Right lobe of liver (tissue), 6 donors: Measurements from ENCODE around the gene SCAPER. TPM values are rescaled to one million over a fixed set of nuclear protein-coding genes. Genes with fewer than 3 reads are reported as not detected.
A peak's percentile ranks its signal among the peaks of the same experiment; 100 is the strongest.

Experiments used
- ATAC-seq, 4 donors: fragments of 200-7000 bp; cut with Tn5 transposase; one replicate each; pipeline ENCODE4 v1.9.1; 2020; ENCODE audit warnings: mild to moderate bottlenecking in 4 of 4, moderate library complexity in 4 of 4
- DNase-seq, 3 donors: peaks; one replicate each; pipeline ENCODE4 v3.0.0-alpha.2; 2020
- H3K27ac ChIP-seq, 3 donors: fragments of 200-600 bp; one replicate each; pipeline ENCODE4 v1.8.0; 2022
- H3K27me3 ChIP-seq, 2 donors: fragments of 200-600 bp; one replicate each; pipeline ENCODE4 v1.8.0; 2022
- H3K36me3 ChIP-seq, 4 donors: fragments of 200-600 bp; sonication (generic) in 1 of 4; one replicate each; pipeline versions ENCODE4 v1.5.1 to v1.8.0; 2017 to 2022; ENCODE audit warnings: control low read depth in 1 of 4
- H3K4me1 ChIP-seq, 4 donors: fragments of 200-600 bp; sonication (generic) in 1 of 4; one replicate each; pipeline versions ENCODE4 v1.5.1 to v1.8.0; 2017 to 2022; ENCODE audit warnings: control low read depth in 1 of 4
- H3K4me3 ChIP-seq, 3 donors: fragments of 200-600 bp; one replicate each; pipeline ENCODE4 v1.8.0; 2022
- H3K9me3 ChIP-seq, 4 donors: fragments of 200-600 bp; sonication (generic) in 1 of 4; one replicate each; pipeline versions ENCODE4 v1.5.1 to v1.8.0; 2017 to 2022; ENCODE audit warnings: control low read depth in 1 of 4
- CTCF ChIP-seq, 4 donors: fragments of 200-600 bp in 3 of 4; fragments of 450-650 bp in 1 of 4; IDR thresholded peaks; one replicate each; pipeline versions ENCODE4 v1.5.1 to v1.8.0; 2016 to 2022; ENCODE audit warnings: antibody characterized with exemption in 4 of 4, mild to moderate bottlenecking in 2 of 4
- POLR2A ChIP-seq: fragments of 450-650 bp; IDR thresholded peaks from one replicate; pipeline ENCODE4 v1.6.1; 2017; ENCODE audit warnings: antibody characterized with exemption, mild to moderate bottlenecking
- WGBS: methylation state at CpG from one replicate; pipeline ENCODE4 v1.1.6; 2018; ENCODE audit warnings: low coverage, low lambda C conversion rate; ENCODE audit not compliant: insufficient coverage; ENCODE audit errors: missing lambda C conversion rate; 5-methylcytosine and 5-hydroxymethylcytosine counted together
- intact Hi-C, 2 donors: fragments of 100-400 bp; cut with DNase I; formaldehyde crosslinking; loops; one replicate each; pipeline versions ENCODE4 v1.11.2 to v1.14.1; 2022
- total RNA-seq, 6 experiments: library from RNA; depleted of rRNA in 2 of 6; stranded (reverse); fragments of >200 nt in 2 of 6; fragmentation: NEBNext Ultra II Directional in 3 of 6; extraction: Animal tissue kit (Norgen Biotek cat#: 25700) in 3 of 6; gene quantifications; one replicate each; pipeline versions ENCODE4 v1.1.0 to v1.2.4, GENCODE V29; 2016 to 2023
- donor health status: DM: no; HTN: yes; CAD: no.
- donor health status: DM: no; HTN: no; CAD: no.
- donor health status: DM: no; HTN: no; CAD: no.
- donor health status: DM: no; HTN: yes; CAD: no.
- donor health status: DM: no; HTN: yes; CAD: no.

SCAPER gene
- total RNA-seq, 6 experiments from 2014 or later, result 6.7 to 17.3 (median 10.4) TPM

GRCh38 chr15:76346669-76347481 lies 558.3 kb downstream of the SCAPER start:
- DNase-seq (no peak), ATAC-seq (peak in 3 of 4 donors; percentile 27 to 34 (median 33))
- TF ChIP-seq POLR2A (no peak), CTCF (IDR thresholded peaks at IDR 0.05) (no peak)
- Histone ChIP-seq H3K27me3 (peaks cover 0 to 40% of the 10 kb centered on the region in 2 donors), H3K4me3 (peak overlapping the region; percentile 26 to 45 (median 33)), H3K4me1 (peaks cover 0 to 22% (median 0%) of the 10 kb centered on the region in 4 donors), H3K36me3 (no peaks in the 10 kb centered on the region), H3K27ac (no peak overlapping the region), H3K9me3 (no peaks in the 10 kb centered on the region)
- 19% methylated on average over 6 of the region's 74 CpGs for WGBS
- intact Hi-C loops, result no loop called here

- DNase-seq (no peak), ATAC-seq (peak; percentile 52 to 63 (median 62))
- H3K36me3 ChIP-seq, result no peaks in the 10 kb centered on the region
- intact Hi-C loops, result no loop called here
- no peak overlapping the region for H3K27ac ChIP-seq
- TF ChIP-seq POLR2A, result no peak
- TF ChIP-seq CTCF (IDR thresholded peaks at IDR 0.05), result no peak
- peaks cover 0 to 48% of the 10 kb centered on the region in 2 donors for H3K27me3 ChIP-seq
- WGBS, result 8% methylated on average over 19 of the region's 65 CpGs
- peaks cover 0 to 30% (median 0%) of the 10 kb centered on the region in 4 donors for H3K4me1 ChIP-seq
- H3K9me3 ChIP-seq, result no peaks in the 10 kb centered on the region
- peak overlapping the region; percentile 26 to 45 (median 33) for H3K4me3 ChIP-seq
Measured at GRCh38 chr15:76345880-76346668, 559.1 kb downstream of the SCAPER start.

- WGBS, result 0% methylated on average over 1 of the region's 7 CpGs
- Histone ChIP-seq H3K4me1 (peaks cover 0 to 36% (median 0%) of the 10 kb centered on the region in 4 donors), H3K27me3 (peaks cover 0 to 49% of the 10 kb centered on the region in 2 donors), H3K9me3 (no peaks in the 10 kb centered on the region), H3K27ac (no peak overlapping the region), H3K36me3 (no peaks in the 10 kb centered on the region), H3K4me3 (no peak overlapping the region)
- ATAC-seq (no peak), DNase-seq (no peak)
- intact Hi-C loops, result no loop called here
- TF ChIP-seq CTCF (IDR thresholded peaks at IDR 0.05) (no peak), POLR2A (no peak)
Measured at GRCh38 chr15:76345583-76345879, 559.6 kb downstream of the SCAPER start.

- intact Hi-C loops, result no loop called here
- WGBS, result 15% methylated on average over 3 of the region's 3 CpGs
- Histone ChIP-seq H3K27ac (no peak overlapping the region), H3K4me1 (peaks cover 0 to 41% (median 0%) of the 10 kb centered on the region in 4 donors), H3K9me3 (no peaks in the 10 kb centered on the region), H3K4me3 (no peak overlapping the region), H3K36me3 (no peaks in the 10 kb centered on the region), H3K27me3 (peaks cover 0 to 52% of the 10 kb centered on the region in 2 donors)
- no peak for ATAC-seq
- no peak for DNase-seq
- no peak for TF ChIP-seq CTCF (IDR thresholded peaks at IDR 0.05)
- no peak for TF ChIP-seq POLR2A
Measured at GRCh38 chr15:76344893-76345582, 560.1 kb downstream of the SCAPER start.
